ENCODE data around the gene ARNT2. TPM values are rescaled to one million over a fixed set of nuclear protein-coding genes. Genes with fewer than 3 reads are reported as not detected.
"Not testable (repeated sequence)": the region's sequence is repeated elsewhere in the genome, so short reads cannot be mapped to it uniquely, and the experiment has no call there.

ARNT2 gene
- total and polyA plus RNA-seq, 4 donors, result 78.6 to 150 (median 130) TPM

- no peaks in the 10 kb centered on the region for H3K36me3 ChIP-seq (ENCODE audit: control insufficient read depth, insufficient read depth, low read length)
- H3K4me1 ChIP-seq (ENCODE audit: control insufficient read depth, insufficient read depth, low read length), result no peaks in the 10 kb centered on the region
- no peaks in the 10 kb centered on the region for H3K27me3 ChIP-seq (ENCODE audit: control insufficient read depth, insufficient read depth, low read length)
- WGBS (ENCODE audit: insufficient coverage), result 59% methylated on average over 5 of the region's 7 CpGs
- H3K4me3 ChIP-seq (ENCODE audit: low read depth, low read length), result no peak overlapping the region
- peak in 1 of 6 donors; percentile 27 for DNase-seq (ENCODE audit: low read depth in 4 of 6, low spot score in 6 of 6)
- no peak overlapping the region for H3K27ac ChIP-seq (ENCODE audit: low read depth, low read length)
- peaks cover 6% of the 10 kb centered on the region for H3K9me3 ChIP-seq (ENCODE audit: control insufficient read depth, insufficient read depth, low read length)
Observed at GRCh38 chr15:80636675-80637074, 232.5 kb downstream of the ARNT2 start.

- Histone ChIP-seq H3K36me3 (ENCODE audit: control insufficient read depth, insufficient read depth, low read length) (no peaks in the 10 kb centered on the region), H3K27ac (ENCODE audit: low read depth, low read length) (no peak overlapping the region), H3K27me3 (ENCODE audit: control insufficient read depth, insufficient read depth, low read length) (no peaks in the 10 kb centered on the region), H3K4me3 (ENCODE audit: low read depth, low read length) (no peak overlapping the region), H3K9me3 (ENCODE audit: control insufficient read depth, insufficient read depth, low read length) (peaks cover 6% of the 10 kb centered on the region), H3K4me1 (ENCODE audit: control insufficient read depth, insufficient read depth, low read length) (no peaks in the 10 kb centered on the region)
- DNase-seq (ENCODE audit: low read depth in 4 of 6, low spot score in 6 of 6), result no peak
- no CpG with 5 or more reads among the region's 3 CpGs for WGBS (ENCODE audit: insufficient coverage)
Observed at GRCh38 chr15:80637747-80638146, 233.6 kb downstream of the ARNT2 start.

- Histone ChIP-seq H3K27me3 (ENCODE audit: control insufficient read depth, insufficient read depth, low read length) (no peaks in the 10 kb centered on the region), H3K36me3 (ENCODE audit: control insufficient read depth, insufficient read depth, low read length) (no peaks in the 10 kb centered on the region), H3K4me3 (ENCODE audit: low read depth, low read length) (no peak overlapping the region), H3K9me3 (ENCODE audit: control insufficient read depth, insufficient read depth, low read length) (peaks cover 6% of the 10 kb centered on the region), H3K4me1 (ENCODE audit: control insufficient read depth, insufficient read depth, low read length) (no peaks in the 10 kb centered on the region), H3K27ac (ENCODE audit: low read depth, low read length) (no peak overlapping the region)
- DNase-seq (ENCODE audit: low read depth in 4 of 6, low spot score in 6 of 6), result no peak
- 100% methylated on average over 1 of the region's 3 CpGs for WGBS (ENCODE audit: insufficient coverage)
Observed at GRCh38 chr15:80638553-80639167, 234.5 kb downstream of the ARNT2 start.

GRCh38 chr15:80639168-80639555 lies 235.0 kb downstream of the ARNT2 start:
- Histone ChIP-seq H3K36me3 (ENCODE audit: control insufficient read depth, insufficient read depth, low read length) (no peaks in the 10 kb centered on the region), H3K27me3 (ENCODE audit: control insufficient read depth, insufficient read depth, low read length) (no peaks in the 10 kb centered on the region), H3K4me3 (ENCODE audit: low read depth, low read length) (no peak overlapping the region), H3K4me1 (ENCODE audit: control insufficient read depth, insufficient read depth, low read length) (no peaks in the 10 kb centered on the region), H3K9me3 (ENCODE audit: control insufficient read depth, insufficient read depth, low read length) (peaks cover 6% of the 10 kb centered on the region), H3K27ac (ENCODE audit: low read depth, low read length) (no peak overlapping the region)
- WGBS (ENCODE audit: insufficient coverage), result 67% methylated on average over 1 of the region's 2 CpGs
- DNase-seq (ENCODE audit: low read depth in 4 of 6, low spot score in 6 of 6), result no peak

GRCh38 chr15:80640531-80641121 lies 236.4 kb downstream of the ARNT2 start:
- Histone ChIP-seq H3K36me3 (ENCODE audit: control insufficient read depth, insufficient read depth, low read length) (no peaks in the 10 kb centered on the region), H3K4me1 (ENCODE audit: control insufficient read depth, insufficient read depth, low read length) (no peaks in the 10 kb centered on the region), H3K4me3 (ENCODE audit: low read depth, low read length) (no peak overlapping the region), H3K27ac (ENCODE audit: low read depth, low read length) (no peak overlapping the region), H3K9me3 (ENCODE audit: control insufficient read depth, insufficient read depth, low read length) (peaks cover 6% of the 10 kb centered on the region), H3K27me3 (ENCODE audit: control insufficient read depth, insufficient read depth, low read length) (no peaks in the 10 kb centered on the region)
- DNase-seq (ENCODE audit: low read depth in 4 of 6, low spot score in 6 of 6), result no peak
- 94% methylated on average over 2 of the region's 3 CpGs for WGBS (ENCODE audit: insufficient coverage)

GRCh38 chr15:80641384-80641783 lies 237.2 kb downstream of the ARNT2 start:
- H3K9me3 ChIP-seq (ENCODE audit: control insufficient read depth, insufficient read depth, low read length), result peaks cover 6% of the 10 kb centered on the region
- no peak overlapping the region for H3K4me3 ChIP-seq (ENCODE audit: low read depth, low read length)
- no peak for DNase-seq (ENCODE audit: low read depth in 4 of 6, low spot score in 6 of 6)
- no peaks in the 10 kb centered on the region for H3K27me3 ChIP-seq (ENCODE audit: control insufficient read depth, insufficient read depth, low read length)
- no peaks in the 10 kb centered on the region for H3K36me3 ChIP-seq (ENCODE audit: control insufficient read depth, insufficient read depth, low read length)
- H3K4me1 ChIP-seq (ENCODE audit: control insufficient read depth, insufficient read depth, low read length), result no peaks in the 10 kb centered on the region
- H3K27ac ChIP-seq (ENCODE audit: low read depth, low read length), result no peak overlapping the region
- WGBS (ENCODE audit: insufficient coverage), result no CpG with 5 or more reads among the region's 7 CpGs

- H3K27me3 ChIP-seq (ENCODE audit: control insufficient read depth, insufficient read depth, low read length), result no peaks in the 10 kb centered on the region
- H3K4me3 ChIP-seq (ENCODE audit: low read depth, low read length), result no peak overlapping the region
- no peaks in the 10 kb centered on the region for H3K36me3 ChIP-seq (ENCODE audit: control insufficient read depth, insufficient read depth, low read length)
- no peak for DNase-seq (ENCODE audit: low read depth in 4 of 6, low spot score in 6 of 6)
- H3K27ac ChIP-seq (ENCODE audit: low read depth, low read length), result no peak overlapping the region
- peaks cover 6% of the 10 kb centered on the region for H3K9me3 ChIP-seq (ENCODE audit: control insufficient read depth, insufficient read depth, low read length)
- 96% methylated on average over 4 of the region's 7 CpGs for WGBS (ENCODE audit: insufficient coverage)
- H3K4me1 ChIP-seq (ENCODE audit: control insufficient read depth, insufficient read depth, low read length), result no peaks in the 10 kb centered on the region
Observed at GRCh38 chr15:80643431-80643951, 239.3 kb downstream of the ARNT2 start.

GRCh38 chr15:80645494-80646065 lies 241.4 kb downstream of the ARNT2 start:
- no peak overlapping the region for H3K4me3 ChIP-seq (ENCODE audit: low read depth, low read length)
- H3K9me3 ChIP-seq (ENCODE audit: control insufficient read depth, insufficient read depth, low read length), result peaks cover 3% of the 10 kb centered on the region
- WGBS (ENCODE audit: insufficient coverage), result no CpG with 5 or more reads among the region's 4 CpGs
- no peak for DNase-seq (ENCODE audit: low read depth in 4 of 6, low spot score in 6 of 6)
- H3K36me3 ChIP-seq (ENCODE audit: control insufficient read depth, insufficient read depth, low read length), result no peaks in the 10 kb centered on the region
- no peak overlapping the region for H3K27ac ChIP-seq (ENCODE audit: low read depth, low read length)
- no peaks in the 10 kb centered on the region for H3K27me3 ChIP-seq (ENCODE audit: control insufficient read depth, insufficient read depth, low read length)
- no peaks in the 10 kb centered on the region for H3K4me1 ChIP-seq (ENCODE audit: control insufficient read depth, insufficient read depth, low read length)

- H3K27me3 ChIP-seq (ENCODE audit: control insufficient read depth, insufficient read depth, low read length); H3K4me1 ChIP-seq (ENCODE audit: control insufficient read depth, insufficient read depth, low read length); H3K36me3 ChIP-seq (ENCODE audit: control insufficient read depth, insufficient read depth, low read length); H3K27ac ChIP-seq (ENCODE audit: low read depth, low read length); H3K9me3 ChIP-seq (ENCODE audit: control insufficient read depth, insufficient read depth, low read length); H3K4me3 ChIP-seq (ENCODE audit: low read depth, low read length); DNase-seq (ENCODE audit: low read depth in 4 of 6, low spot score in 6 of 6): not testable (repeated sequence)
- WGBS (ENCODE audit: insufficient coverage), result 95% methylated on average over 21 of the region's 30 CpGs
Observed at GRCh38 chr15:80647424-80647823, 243.2 kb downstream of the ARNT2 start.

Data from spinal cord (tissue), 10 donors.